ENCODE results near the gene FADS3. TPM values are rescaled to one million over a fixed set of nuclear protein-coding genes. Genes with fewer than 3 reads are reported as not detected.

Gene FADS3
- total and polyA plus RNA-seq, 2 donors (not counting 1 experiment from before 2014, with no cell fraction given): 225 to 256 TPM

DNA sequence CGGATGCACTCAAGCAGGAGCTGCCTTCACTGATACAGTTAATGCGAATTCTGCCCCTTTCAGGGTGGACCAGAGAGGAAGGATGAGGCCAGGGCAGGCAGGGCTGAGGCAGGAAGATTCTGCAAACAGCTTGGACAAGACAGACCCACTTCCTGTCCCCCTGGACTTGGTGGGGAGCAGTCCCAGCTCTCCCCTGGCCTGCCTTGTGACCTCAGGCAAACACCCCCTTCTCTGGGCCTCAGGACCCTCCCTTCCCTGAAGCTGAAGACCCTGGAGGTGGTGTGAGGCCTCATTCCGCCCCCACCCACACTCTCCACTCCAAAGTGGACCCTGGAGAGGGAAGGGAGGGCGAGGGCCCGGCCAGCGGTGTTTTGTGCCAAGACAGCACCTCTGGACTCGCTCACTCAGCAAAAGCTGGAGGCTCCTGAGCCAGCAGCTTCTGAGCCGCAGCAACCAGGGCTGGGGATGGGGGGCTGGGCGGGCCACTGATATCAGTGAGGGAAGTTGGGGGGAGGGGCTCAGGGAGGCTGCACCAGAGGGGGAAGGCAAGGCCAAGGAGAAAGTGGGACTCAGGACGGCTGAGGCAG, 17.5 kb upstream of the FADS3 start:
- TF ChIP-seq, protein P1, sequence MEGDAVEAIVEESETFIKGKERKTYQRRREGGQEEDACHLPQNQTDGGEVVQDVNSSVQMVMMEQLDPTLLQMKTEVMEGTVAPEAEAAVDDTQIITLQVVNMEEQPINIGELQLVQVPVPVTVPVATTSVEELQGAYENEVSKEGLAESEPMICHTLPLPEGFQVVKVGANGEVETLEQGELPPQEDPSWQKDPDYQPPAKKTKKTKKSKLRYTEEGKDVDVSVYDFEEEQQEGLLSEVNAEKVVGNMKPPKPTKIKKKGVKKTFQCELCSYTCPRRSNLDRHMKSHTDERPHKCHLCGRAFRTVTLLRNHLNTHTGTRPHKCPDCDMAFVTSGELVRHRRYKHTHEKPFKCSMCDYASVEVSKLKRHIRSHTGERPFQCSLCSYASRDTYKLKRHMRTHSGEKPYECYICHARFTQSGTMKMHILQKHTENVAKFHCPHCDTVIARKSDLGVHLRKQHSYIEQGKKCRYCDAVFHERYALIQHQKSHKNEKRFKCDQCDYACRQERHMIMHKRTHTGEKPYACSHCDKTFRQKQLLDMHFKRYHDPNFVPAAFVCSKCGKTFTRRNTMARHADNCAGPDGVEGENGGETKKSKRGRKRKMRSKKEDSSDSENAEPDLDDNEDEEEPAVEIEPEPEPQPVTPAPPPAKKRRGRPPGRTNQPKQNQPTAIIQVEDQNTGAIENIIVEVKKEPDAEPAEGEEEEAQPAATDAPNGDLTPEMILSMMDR (IDR thresholded peaks at IDR 0.05): no peak
- no peak for TF ChIP-seq EZH2 (IDR thresholded peaks at IDR 0.05; ENCODE audit: borderline replicate concordance, insufficient read depth, low read depth, low read length, poor library complexity, severe bottlenecking)
- DNase-seq (no peak), ATAC-seq (ENCODE audit: low read depth) (no peak)
- intact Hi-C loops (cut with micrococcal nuclease): no loop called here
- no peak overlapping the region for H3K4me3 ChIP-seq (ENCODE audit: control extremely low read depth in 1 of 5, extremely low read depth in 1 of 5, insufficient read depth in 1 of 5, low read depth in 2 of 5, low read length in 4 of 5)
- Mint-ChIP-seq H3K4me1 (no peaks in the 10 kb centered on the region), H3K4me3 (no peak overlapping the region), H3K27ac (no peak overlapping the region), H3K9me3 (ENCODE audit: insufficient read depth) (no peaks in the 10 kb centered on the region), H3K27me3 (peaks cover 6% of the 10 kb centered on the region)
- ChIA-PET CTCF (interaction anchor here (0.6 to 2.8 kb wide), 3 partner anchors 9 to 173 kb away, joined by 4 to 16 read pairs (median 4); no protein-coding TSS in a partner anchor), POLR2A (no interaction called here)
- H2AFZ ChIP-seq (ENCODE audit: insufficient read depth, low read depth, low read length, poor library complexity, severe bottlenecking): no peak overlapping the region
- no peak overlapping the region for H3K4me2 ChIP-seq (replicated peaks; ENCODE audit: low read depth, low read length, poor library complexity, severe bottlenecking)
- H3K79me2 ChIP-seq (ENCODE audit: control insufficient read depth, insufficient read depth, low read length): no peaks in the 10 kb centered on the region
- H3K27me3 ChIP-seq (replicated peaks in 1 of 4; ENCODE audit: control extremely low read depth in 1 of 4, control insufficient read depth in 3 of 4, insufficient read depth in 4 of 4, low read length in 3 of 4): peaks cover 0 to 3% (median 1%) of the 10 kb centered on the region in 4 experiments
- H3K9me3 ChIP-seq (ENCODE audit: control extremely low read depth in 1 of 3, control insufficient read depth in 2 of 3, insufficient read depth in 1 of 3, low read length in 2 of 3): peaks cover 0 to 5% (median 0%) of the 10 kb centered on the region in 3 donors
- no peak overlapping the region for H3K27ac ChIP-seq (ENCODE audit: low read length in 2 of 2)
- H3K4me1 ChIP-seq (ENCODE audit: control insufficient read depth in 2 of 2, insufficient read depth in 2 of 2, low read length in 2 of 2): peaks cover 0 to 9% of the 10 kb centered on the region in 2 donors
- no peaks in the 10 kb centered on the region for H4K20me1 ChIP-seq (ENCODE audit: control insufficient read depth, insufficient read depth, low read length, poor library complexity, severe bottlenecking)
- H3K36me3 ChIP-seq (replicated peaks in 1 of 2; ENCODE audit: control extremely low read depth in 1 of 2, control insufficient read depth in 1 of 2, extremely low read depth in 1 of 2, insufficient read depth in 2 of 2, low read length in 1 of 2): no peaks in the 10 kb centered on the region
- WGBS (ENCODE audit: insufficient coverage): 92% methylated on average over 6 of the region's 10 CpGs
- no peak overlapping the region for H3K9ac ChIP-seq (ENCODE audit: low read length)
